Loucy (cell line): ENCODE data around the gene ERFE.

Experiments
- H2AFZ ChIP-seq: fragments of 200-600 bp; sonication (generic); 2 replicates; pipeline ENCODE4 v1.6.0; 2016; ENCODE audit warnings: antibody characterized with exemption, mild to moderate bottlenecking, low read length, moderate library complexity
- H3F3A ChIP-seq: fragments of 200-600 bp; 2 replicates; pipeline ENCODE4 v1.6.0; 2016; ENCODE audit warnings: antibody characterized with exemption, low read depth, mild to moderate bottlenecking
- H3K27me3 ChIP-seq: fragments of 200-600 bp; sonication (generic); 2 replicates; pipeline ENCODE4 v1.6.1; 2014; ENCODE audit warnings: low read length, mild to moderate bottlenecking; ENCODE audit not compliant: insufficient read depth, poor library complexity, severe bottlenecking
- H3K36me3 ChIP-seq: fragments of 200-600 bp; sonication (generic); 2 replicates; pipeline ENCODE4 v1.6.1; 2016; ENCODE audit warnings: low read length; ENCODE audit not compliant: insufficient read depth
- H3K4me1 ChIP-seq: fragments of 200-600 bp; sonication (generic); 2 replicates; pipeline ENCODE4 v1.5.1; 2014; ENCODE audit warnings: low read length, mild to moderate bottlenecking; ENCODE audit not compliant: insufficient read depth, poor library complexity, severe bottlenecking
- H3K4me2 ChIP-seq: fragments of 200-600 bp; sonication (generic); 2 replicates; pipeline ENCODE4 v1.6.0; 2014; ENCODE audit warnings: antibody characterized with exemption, low read length, low read depth, mild to moderate bottlenecking; ENCODE audit not compliant: poor library complexity, severe bottlenecking
- H3K4me3 ChIP-seq: fragments of 200-600 bp; sonication (generic); 2 replicates; pipeline ENCODE4 v1.5.1; 2014; ENCODE audit warnings: low read length, mild to moderate bottlenecking, mixed read lengths; ENCODE audit not compliant: poor library complexity, severe bottlenecking
- H3K79me2 ChIP-seq: fragments of 200-600 bp; sonication (generic); 2 replicates; pipeline ENCODE4 v1.6.1; 2014; ENCODE audit warnings: low read length; ENCODE audit not compliant: insufficient read depth
- H3K9ac ChIP-seq: fragments of 200-600 bp; sonication (generic); 2 replicates; pipeline ENCODE4 v1.6.0; 2014; ENCODE audit warnings: mild to moderate bottlenecking, low read depth, low read length, moderate library complexity; ENCODE audit not compliant: poor library complexity, severe bottlenecking
- H3K9me2 ChIP-seq: fragments of 200-600 bp; sonication (generic); replicated peaks from 2 replicates; pipeline ENCODE4 v1.6.1; 2016; ENCODE audit warnings: low read depth, low read length, mixed read lengths
- H3K9me3 ChIP-seq: fragments of 200-600 bp; sonication (generic); 2 replicates; pipeline ENCODE4 v1.6.1; 2014; ENCODE audit warnings: mild to moderate bottlenecking, antibody characterized with exemption, low read length, low read depth; ENCODE audit not compliant: insufficient read depth
- H4K20me1 ChIP-seq: fragments of 200-600 bp; sonication (generic); 2 replicates; pipeline ENCODE4 v1.6.0; 2014; ENCODE audit warnings: antibody characterized with exemption, low read length, mild to moderate bottlenecking; ENCODE audit not compliant: insufficient read depth, poor library complexity, severe bottlenecking
- EZH2phosphoT487 ChIP-seq: fragments of 200-600 bp; IDR thresholded peaks from 2 replicates; pipeline ENCODE4 v1.6.1; 2018; ENCODE audit warnings: antibody characterized with exemption, mild to moderate bottlenecking, moderate library complexity, borderline replicate concordance
- TF ChIP-seq, protein P1 (sequence below): fragments of 200-600 bp; sonication (generic); conservative IDR thresholded peaks from 2 replicates; pipeline ENCODE4 v1.5.1; 2014; ENCODE audit warnings: mild to moderate bottlenecking, antibody characterized with exemption, low read length

Gene ERFE

DNA sequence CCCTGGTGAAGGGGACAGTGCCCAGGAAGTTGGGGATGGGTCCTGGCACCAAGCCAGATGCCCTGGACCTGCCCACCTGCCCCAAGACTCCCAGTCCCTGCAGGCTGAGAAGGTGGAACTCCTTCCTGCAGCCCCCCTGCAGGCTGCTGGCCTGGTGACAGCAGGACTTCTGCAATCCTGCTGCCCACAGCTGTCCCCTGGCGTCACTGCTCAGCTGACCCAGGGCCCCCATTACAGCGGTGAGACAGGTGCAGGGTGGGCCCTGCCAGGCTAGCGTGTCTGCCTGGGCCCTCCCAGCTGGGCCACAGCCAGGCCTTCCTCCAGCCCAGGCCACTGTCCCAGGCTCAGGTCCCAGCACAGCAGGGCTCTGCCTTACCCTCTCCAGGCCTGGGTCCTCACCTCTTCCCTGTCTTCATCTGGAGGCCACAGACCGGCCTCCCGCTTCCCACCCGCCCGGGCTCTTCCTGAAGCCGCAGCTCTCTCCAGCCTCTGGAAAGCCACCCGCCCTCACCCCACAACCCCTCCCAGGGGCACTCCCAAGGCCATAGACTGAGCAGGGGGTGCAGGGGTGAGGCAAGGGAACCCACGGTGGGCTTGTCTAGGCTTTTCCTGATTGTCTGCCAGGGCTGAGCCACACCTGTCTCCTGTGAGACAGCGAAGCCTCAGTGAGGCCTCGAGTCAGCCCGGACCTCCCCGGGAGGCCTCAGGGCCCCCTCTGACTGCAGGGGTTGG lies 8.8 kb upstream of the ERFE start:
- Histone ChIP-seq H3K4me1 (no peaks in the 10 kb centered on the region), H3K9me2 (no peaks in the 10 kb centered on the region), H3K4me3 (no peak overlapping the region)

GRCh38 chr2:238150686-238151085 lies 8.1 kb upstream of the ERFE start:
- no peaks in the 10 kb centered on the region for H3K4me1 ChIP-seq
- H3K4me3 ChIP-seq, result no peak overlapping the region
- no peaks in the 10 kb centered on the region for H4K20me1 ChIP-seq
- no peak overlapping the region for H3K9ac ChIP-seq
- no peaks in the 10 kb centered on the region for H3K9me2 ChIP-seq
- no peak overlapping the region for H3K4me2 ChIP-seq
- no peaks in the 10 kb centered on the region for H3K79me2 ChIP-seq
- H2AFZ ChIP-seq, result no peak overlapping the region
- TF ChIP-seq, protein P1, sequence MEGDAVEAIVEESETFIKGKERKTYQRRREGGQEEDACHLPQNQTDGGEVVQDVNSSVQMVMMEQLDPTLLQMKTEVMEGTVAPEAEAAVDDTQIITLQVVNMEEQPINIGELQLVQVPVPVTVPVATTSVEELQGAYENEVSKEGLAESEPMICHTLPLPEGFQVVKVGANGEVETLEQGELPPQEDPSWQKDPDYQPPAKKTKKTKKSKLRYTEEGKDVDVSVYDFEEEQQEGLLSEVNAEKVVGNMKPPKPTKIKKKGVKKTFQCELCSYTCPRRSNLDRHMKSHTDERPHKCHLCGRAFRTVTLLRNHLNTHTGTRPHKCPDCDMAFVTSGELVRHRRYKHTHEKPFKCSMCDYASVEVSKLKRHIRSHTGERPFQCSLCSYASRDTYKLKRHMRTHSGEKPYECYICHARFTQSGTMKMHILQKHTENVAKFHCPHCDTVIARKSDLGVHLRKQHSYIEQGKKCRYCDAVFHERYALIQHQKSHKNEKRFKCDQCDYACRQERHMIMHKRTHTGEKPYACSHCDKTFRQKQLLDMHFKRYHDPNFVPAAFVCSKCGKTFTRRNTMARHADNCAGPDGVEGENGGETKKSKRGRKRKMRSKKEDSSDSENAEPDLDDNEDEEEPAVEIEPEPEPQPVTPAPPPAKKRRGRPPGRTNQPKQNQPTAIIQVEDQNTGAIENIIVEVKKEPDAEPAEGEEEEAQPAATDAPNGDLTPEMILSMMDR, result no peak
- TF ChIP-seq EZH2phosphoT487, result no peak
- no peaks in the 10 kb centered on the region for H3K9me3 ChIP-seq
- no peaks in the 10 kb centered on the region for H3K27me3 ChIP-seq
- no peaks in the 10 kb centered on the region for H3K36me3 ChIP-seq
- H3F3A ChIP-seq, result no peaks in the 10 kb centered on the region

More for the DNA sequence above, 8.8 kb upstream of the ERFE start:
- TF ChIP-seq, protein P1, result no peak
- no peak for TF ChIP-seq EZH2phosphoT487
- no peaks in the 10 kb centered on the region for H4K20me1 ChIP-seq
- no peak overlapping the region for H2AFZ ChIP-seq
- no peaks in the 10 kb centered on the region for H3K79me2 ChIP-seq
- no peaks in the 10 kb centered on the region for H3K36me3 ChIP-seq
- H3F3A ChIP-seq, result no peaks in the 10 kb centered on the region
- no peaks in the 10 kb centered on the region for H3K27me3 ChIP-seq
- no peak overlapping the region for H3K4me2 ChIP-seq
- H3K9me3 ChIP-seq, result no peaks in the 10 kb centered on the region
- H3K9ac ChIP-seq, result no peak overlapping the region

GRCh38 chr2:238151205-238151604 lies 7.6 kb upstream of the ERFE start:
- H3K27me3 ChIP-seq, result no peaks in the 10 kb centered on the region
- H3K4me1 ChIP-seq, result no peaks in the 10 kb centered on the region
- H2AFZ ChIP-seq, result no peak overlapping the region
- no peak overlapping the region for H3K9ac ChIP-seq
- H3K36me3 ChIP-seq, result no peaks in the 10 kb centered on the region
- H3K4me2 ChIP-seq, result no peak overlapping the region
- H3F3A ChIP-seq, result no peaks in the 10 kb centered on the region
- no peaks in the 10 kb centered on the region for H3K9me3 ChIP-seq
- H4K20me1 ChIP-seq, result no peaks in the 10 kb centered on the region
- no peak for TF ChIP-seq EZH2phosphoT487
- TF ChIP-seq, protein P1, result no peak
- no peaks in the 10 kb centered on the region for H3K79me2 ChIP-seq
- H3K4me3 ChIP-seq, result no peak overlapping the region
- H3K9me2 ChIP-seq, result no peaks in the 10 kb centered on the region
